Stimulated activated CD4-positive, alpha-beta T cell treated with anti-CD3 and anti-CD28 coated beads, Interleukin-15, amount 100 ng/mL, for 48 hours (primary cell): Measurements from ENCODE around the gene SYT2.
"Not testable (repeated sequence)": the region's sequence is repeated elsewhere in the genome, so short reads cannot be mapped to it uniquely, and the experiment has no call there.

Source experiments
- DNase-seq, 2 donors: peaks; one replicate each; pipeline ENCODE4 v3.0.0-alpha.2; 2020; ENCODE audit warnings: low read depth in 2 of 2

The SYT2 gene

DNA sequence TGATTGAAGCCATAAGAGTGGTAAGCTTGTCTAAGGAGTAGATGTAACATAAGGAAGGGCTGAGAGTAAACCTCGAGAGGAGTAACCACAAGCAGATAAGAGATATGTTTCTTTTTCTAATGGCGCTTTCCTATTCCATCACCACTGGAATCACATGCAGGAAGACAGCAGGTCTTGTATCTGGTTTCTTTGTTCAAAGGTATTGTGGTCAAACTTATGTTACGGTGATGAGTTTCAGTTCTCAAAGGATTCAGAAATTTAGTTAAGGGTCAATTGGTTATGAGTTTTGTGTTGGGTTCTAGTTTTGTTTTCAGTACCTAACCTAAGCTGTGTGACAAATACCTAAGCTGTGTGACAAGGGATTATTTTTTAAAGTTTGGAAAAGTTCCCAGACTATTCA lies 163.5 kb downstream of the SYT2 start:
- not testable (repeated sequence) for DNase-seq

- DNase-seq, result not testable (repeated sequence)
These were observed 163.9 kb downstream of the SYT2 start for GRCh38 chr1:202546377-202546776.

DNA sequence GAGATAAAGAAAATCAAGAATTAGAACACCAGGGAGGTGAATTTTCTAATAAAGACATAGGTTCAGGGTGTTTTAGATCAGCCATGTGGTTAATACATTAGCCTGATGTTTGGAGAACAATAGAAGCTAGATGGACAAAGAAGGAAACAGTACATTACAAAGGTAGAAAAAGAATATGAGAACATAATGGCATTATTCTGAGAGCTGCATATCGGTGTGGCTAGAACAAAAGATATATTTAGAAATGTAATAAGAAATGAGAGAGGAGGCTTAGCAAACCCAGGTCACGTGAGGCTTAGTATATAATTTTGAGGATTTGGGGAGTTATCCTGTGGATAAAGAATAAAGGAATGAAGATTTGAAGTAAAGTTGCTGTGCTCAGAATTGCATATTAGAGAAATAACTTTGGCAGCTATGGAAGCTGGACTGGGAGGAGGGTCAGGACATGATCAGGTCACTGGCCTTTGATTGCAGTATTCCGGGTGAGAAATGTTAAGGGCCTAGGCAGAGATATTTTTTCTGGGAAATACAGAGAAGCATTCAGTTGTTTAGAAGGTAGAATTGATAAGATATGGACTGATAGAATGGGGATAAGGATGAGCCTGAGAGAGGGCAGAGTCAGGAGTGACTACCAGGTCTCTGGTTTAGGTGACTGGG lies 164.5 kb downstream of the SYT2 start:
- DNase-seq, result not testable (repeated sequence)

GRCh38 chr1:202544766-202545449 lies 165.3 kb downstream of the SYT2 start:
- not testable (repeated sequence) for DNase-seq

DNA sequence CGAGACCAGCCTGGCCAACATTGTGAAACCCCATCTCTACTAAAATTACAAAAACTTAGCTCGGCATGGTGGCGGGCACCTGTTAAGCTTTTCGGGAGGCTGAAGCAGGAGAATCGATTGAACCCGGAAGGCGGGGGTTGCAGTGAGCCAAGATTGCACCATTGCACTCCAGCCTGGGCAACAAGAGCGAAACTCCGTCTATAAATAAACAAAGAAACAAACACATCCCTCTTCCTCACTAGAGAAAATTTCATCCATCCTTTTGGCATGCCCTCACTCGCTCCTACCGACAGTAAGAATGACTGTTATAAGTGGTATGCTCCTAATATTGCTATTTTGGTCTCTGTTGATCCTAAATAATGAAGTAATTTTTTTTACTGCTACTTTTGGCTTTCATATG lies 166.7 kb downstream of the SYT2 start:
- not testable (repeated sequence) for DNase-seq

GRCh38 chr1:202542415-202542814 lies 167.8 kb downstream of the SYT2 start:
- not testable (repeated sequence) for DNase-seq

- not testable (repeated sequence) for DNase-seq
These were observed 169.4 kb downstream of the SYT2 start for GRCh38 chr1:202540858-202541257.
